Neural progenitor cell (in vitro differentiated cells): ENCODE measurements around the gene DCAF5.

Source experiments
- EZH2 ChIP-seq: fragments of 200-600 bp; sonication (generic); IDR thresholded peaks from 2 replicates; pipeline ENCODE4 v1.6.1; 2017; ENCODE audit warnings: antibody characterized with exemption, mild to moderate bottlenecking, moderate library complexity
- EZH2phosphoT487 ChIP-seq: fragments of 200-600 bp; sonication (generic); IDR thresholded peaks from 2 replicates; pipeline ENCODE4 v1.6.1; 2017; ENCODE audit warnings: antibody characterized with exemption
- TF ChIP-seq, protein P1 (sequence below): fragments of 200-600 bp; sonication (generic); IDR thresholded peaks from 2 replicates; pipeline ENCODE4 v1.5.1; 2017; ENCODE audit warnings: antibody characterized with exemption, mild to moderate bottlenecking

DNA sequence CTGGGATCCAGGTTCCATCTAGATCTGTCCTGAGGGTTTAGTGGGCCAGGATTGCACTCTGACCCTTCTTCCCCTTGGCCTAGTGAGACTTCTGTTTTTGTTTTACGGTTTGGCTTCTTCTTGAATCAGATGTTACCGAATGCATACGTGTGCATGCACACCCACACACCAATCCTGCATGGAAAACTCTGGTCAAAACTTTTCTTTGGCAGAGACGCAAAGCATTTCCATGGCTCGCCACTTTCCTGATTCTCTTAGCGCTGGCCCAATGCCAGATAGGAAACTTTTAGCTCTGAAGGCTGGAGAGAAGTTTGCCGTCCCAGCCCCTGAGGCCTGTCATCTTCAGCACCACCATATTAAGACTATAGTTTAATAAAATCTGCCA is 106.5 kb downstream of the DCAF5 start:
- TF ChIP-seq, protein P1, sequence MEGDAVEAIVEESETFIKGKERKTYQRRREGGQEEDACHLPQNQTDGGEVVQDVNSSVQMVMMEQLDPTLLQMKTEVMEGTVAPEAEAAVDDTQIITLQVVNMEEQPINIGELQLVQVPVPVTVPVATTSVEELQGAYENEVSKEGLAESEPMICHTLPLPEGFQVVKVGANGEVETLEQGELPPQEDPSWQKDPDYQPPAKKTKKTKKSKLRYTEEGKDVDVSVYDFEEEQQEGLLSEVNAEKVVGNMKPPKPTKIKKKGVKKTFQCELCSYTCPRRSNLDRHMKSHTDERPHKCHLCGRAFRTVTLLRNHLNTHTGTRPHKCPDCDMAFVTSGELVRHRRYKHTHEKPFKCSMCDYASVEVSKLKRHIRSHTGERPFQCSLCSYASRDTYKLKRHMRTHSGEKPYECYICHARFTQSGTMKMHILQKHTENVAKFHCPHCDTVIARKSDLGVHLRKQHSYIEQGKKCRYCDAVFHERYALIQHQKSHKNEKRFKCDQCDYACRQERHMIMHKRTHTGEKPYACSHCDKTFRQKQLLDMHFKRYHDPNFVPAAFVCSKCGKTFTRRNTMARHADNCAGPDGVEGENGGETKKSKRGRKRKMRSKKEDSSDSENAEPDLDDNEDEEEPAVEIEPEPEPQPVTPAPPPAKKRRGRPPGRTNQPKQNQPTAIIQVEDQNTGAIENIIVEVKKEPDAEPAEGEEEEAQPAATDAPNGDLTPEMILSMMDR: no peak
- TF ChIP-seq EZH2: no peak
- no peak for TF ChIP-seq EZH2phosphoT487
